GM18858 (cell line): ENCODE data around the gene FSCB.
"Not testable (repeated sequence)": the region's sequence is repeated elsewhere in the genome, so short reads cannot be mapped to it uniquely, and the experiment has no call there.

Experiments used
- ATAC-seq: cut with Tn5 transposase; IDR thresholded peaks from one replicate; pipeline ENCODE4 v1.9.1; 2021; ENCODE audit not compliant: unreplicated experiment

FSCB gene

DNA sequence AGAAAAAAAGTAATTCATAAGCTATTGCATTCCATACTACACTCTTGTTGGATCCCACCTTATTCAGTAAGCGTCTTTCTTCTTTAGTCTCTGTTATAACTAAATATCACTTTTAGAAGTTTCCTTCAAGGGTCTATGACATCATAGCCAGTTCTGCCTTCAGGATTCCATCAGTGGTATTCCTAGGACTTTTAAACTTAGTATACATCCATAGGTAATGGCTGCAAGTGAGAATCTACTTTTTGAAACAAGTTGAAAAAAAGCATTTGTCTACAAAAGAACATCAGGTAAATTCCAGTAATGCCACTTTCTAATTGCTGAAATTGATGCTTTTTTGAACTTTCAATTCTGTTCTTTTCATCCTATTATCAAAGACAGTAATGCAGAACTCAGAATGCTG is at the start of gene FSCB:
Gene FSCB (minus strand): TSS at position 101 of the 400 bp plus-strand sequence. CDS start 296 bp downstream, outside the sequence.
- ATAC-seq, result no peak

DNA sequence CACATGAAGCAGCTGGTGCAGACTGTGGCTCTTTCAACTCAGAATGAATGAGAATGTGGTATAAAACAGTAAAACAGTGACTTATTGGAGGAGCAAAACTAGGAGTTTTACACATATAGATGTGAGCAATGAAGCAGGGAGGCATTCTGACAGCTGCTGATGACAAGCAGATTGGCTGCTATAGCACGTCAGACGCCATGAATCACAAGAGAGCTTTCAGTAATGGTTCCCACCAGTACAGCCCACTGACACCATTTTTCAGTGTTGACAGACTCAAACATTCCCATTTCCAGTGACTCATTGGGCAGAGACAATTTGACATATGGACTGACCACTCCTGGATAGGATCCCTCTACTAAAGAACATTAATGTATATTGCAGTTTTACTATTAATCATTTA is 24.6 kb upstream of the FSCB start:
- ATAC-seq, result no peak

- ATAC-seq, result no peak
These were observed 23.4 kb upstream of the FSCB start for GRCh38 chr14:44530475-44530874.

DNA sequence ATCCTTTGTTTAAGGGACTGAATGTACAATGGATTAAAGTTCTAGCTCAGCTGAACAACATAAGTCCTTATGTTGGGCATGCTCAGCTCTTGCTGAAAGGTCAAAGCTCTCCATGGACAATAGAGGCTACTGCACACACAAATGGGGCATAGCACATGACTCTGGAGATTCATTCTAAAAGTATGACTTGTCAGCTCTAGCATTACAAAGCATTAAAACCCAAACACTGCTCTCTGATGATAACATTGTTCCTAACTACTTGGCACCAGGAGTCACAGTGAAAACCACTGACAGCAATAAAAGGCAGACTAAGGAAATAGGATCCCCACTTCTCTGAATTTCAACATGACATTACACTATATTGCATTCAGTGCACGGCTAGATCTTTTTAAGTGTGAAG is 21.9 kb upstream of the FSCB start:
- ATAC-seq, result no peak

- no peak for ATAC-seq
These were observed 21.1 kb upstream of the FSCB start for GRCh38 chr14:44528180-44528579.

GRCh38 chr14:44525237-44525636 is 18.2 kb upstream of the FSCB start:
- no peak for ATAC-seq

DNA sequence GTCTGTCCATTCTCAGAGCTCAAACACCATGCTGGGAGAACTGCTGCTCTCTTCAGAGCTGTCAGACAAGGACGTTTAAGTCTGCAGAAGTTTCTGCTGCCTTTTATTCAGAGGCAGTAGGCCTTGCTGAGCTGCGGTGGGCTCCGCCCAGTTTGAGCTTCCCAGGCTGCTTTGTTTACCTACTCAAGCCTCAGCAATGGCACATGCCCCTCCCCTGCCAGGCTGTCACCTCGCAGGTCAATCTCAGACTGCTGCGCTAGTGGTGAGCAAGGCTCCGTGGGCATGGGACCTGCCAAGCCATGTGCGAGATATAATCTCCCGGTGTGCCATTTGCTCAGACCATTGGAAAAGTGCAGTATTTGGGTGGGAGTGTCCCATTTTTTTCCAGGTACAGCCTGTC is 8.6 kb upstream of the FSCB start:
- not testable (repeated sequence) for ATAC-seq

GRCh38 chr14:44508834-44509233 is 1.8 kb upstream of the FSCB start:
- ATAC-seq, result no peak

- no peak for ATAC-seq
These were observed 1.5 kb downstream of the FSCB start for GRCh38 chr14:44505588-44505987.

DNA sequence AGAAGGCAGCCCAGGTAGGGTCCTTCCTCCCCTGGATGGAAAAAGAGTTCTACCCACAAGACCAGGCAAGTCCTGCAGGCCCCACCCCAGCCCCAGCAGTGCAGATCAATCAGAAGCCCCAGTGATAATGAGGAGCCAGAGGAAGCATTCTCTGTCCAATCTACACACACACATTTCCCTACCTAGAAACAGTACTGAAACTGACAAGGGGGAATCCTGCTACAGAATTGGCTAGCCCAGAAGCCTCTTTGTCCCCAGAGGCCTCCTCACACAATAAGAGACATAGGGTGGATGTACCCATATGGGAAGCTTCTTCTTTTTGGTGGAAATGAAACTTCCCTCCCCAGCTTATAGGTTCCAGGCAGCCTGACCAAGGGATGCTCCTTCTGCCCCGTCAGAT is 9.9 kb downstream of the FSCB start:
- no peak for ATAC-seq

- no peak for ATAC-seq
These were observed 12.9 kb downstream of the FSCB start for GRCh38 chr14:44494137-44494536.

- ATAC-seq, result no peak
These were observed 16.1 kb downstream of the FSCB start for GRCh38 chr14:44490966-44491365.

DNA sequence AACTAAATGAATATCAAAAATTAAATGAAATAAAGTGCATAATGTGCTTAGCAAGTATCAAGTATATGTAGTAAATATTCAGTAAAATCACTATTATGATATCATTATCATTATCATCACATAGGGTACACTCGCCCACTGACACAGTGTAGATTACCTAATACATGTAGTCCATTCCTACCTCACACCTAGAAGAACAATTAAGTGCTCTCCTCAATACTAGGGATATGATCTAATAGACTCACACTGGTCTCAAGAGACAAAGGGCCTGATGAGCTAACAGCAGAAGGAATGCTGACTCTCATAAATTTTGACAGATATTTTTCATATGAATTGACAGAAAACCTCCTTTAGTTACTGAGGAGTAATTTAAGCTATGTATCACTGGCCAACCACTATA is 29.1 kb downstream of the FSCB start:
- ATAC-seq, result no peak

DNA sequence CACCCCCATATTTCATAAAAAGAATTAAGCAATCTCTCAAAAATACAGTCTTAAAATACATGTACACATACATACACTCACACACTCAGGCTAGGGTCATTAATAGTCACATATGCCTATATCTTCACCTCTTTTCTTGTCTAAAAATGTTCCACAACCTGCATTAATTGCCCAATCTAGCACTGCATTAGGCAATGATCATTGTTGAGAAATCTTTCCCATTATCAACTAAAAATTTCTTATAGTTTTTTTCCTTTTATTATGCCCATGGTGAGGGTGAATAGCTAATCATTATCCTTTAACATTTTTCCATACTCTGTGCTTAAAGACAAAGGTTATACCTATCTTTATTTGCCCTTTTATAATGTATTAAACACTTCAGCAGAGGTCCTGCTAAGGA is 38.3 kb downstream of the FSCB start:
- no peak for ATAC-seq

GRCh38 chr14:44463356-44464004 is 43.6 kb downstream of the FSCB start:
- ATAC-seq, result no peak

GRCh38 chr14:44462381-44462780 is 44.7 kb downstream of the FSCB start:
- no peak for ATAC-seq

- ATAC-seq, result no peak
These were observed 45.3 kb downstream of the FSCB start for GRCh38 chr14:44461811-44462210.
